CD4-positive, alpha-beta T cell treated with Interferon gamma for 1 hour (primary cell): ENCODE measurements around the gene ITIH3.

Experiments
- DNase-seq: peaks from one replicate; pipeline ENCODE4 v3.0.0-alpha.2; 2020

Gene ITIH3

GRCh38 chr3:52846432-52846965, 51.9 kb downstream of the ITIH3 start:
- no peak for DNase-seq

- DNase-seq = no peak
These were observed 52.6 kb downstream of the ITIH3 start for GRCh38 chr3:52847241-52847640.

- no peak for DNase-seq
These were observed 53.1 kb downstream of the ITIH3 start for GRCh38 chr3:52847726-52848125.

DNA sequence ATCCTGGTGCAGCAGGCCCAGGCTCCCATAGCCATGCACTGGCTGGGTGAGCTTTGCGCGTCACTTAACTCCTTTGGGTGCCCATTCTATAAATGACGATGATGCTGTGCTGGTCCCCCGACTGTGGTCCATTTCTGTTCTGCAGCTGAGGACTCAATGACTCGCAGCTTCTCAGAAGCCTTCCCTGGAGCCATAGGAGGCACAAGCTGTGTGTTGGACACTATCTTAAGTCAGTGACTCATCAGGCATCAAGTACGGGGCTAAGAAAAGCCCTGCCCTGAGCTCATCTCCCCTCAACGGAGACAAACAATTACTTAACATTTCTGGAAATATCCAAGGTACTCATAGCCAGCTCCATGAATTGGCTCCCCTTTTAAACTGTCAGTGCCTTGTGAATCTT, 54.0 kb downstream of the ITIH3 start:
- no peak for DNase-seq

GRCh38 chr3:52849656-52850055, 55.1 kb downstream of the ITIH3 start:
- DNase-seq = no peak

DNA sequence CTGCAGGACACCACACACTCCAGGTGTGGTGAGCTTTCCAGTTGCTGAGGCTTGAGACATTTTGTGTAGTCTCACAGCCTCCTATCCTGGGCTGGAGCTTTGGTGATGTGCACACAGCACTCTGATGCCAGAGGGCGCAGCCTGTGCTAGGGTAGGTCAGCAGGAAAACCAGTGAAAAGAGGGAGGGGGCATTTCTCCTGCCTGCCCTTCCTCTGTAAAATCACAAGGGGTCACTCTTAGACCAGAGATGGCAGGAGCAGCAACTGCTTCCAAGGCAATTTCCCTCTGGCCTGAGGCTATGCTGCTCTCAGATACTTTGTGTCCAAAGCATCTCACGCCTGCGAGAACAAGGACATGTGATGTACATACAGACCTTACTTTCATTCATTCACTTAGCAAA, 56.8 kb downstream of the ITIH3 start:
- DNase-seq = peak; percentile 9

DNA sequence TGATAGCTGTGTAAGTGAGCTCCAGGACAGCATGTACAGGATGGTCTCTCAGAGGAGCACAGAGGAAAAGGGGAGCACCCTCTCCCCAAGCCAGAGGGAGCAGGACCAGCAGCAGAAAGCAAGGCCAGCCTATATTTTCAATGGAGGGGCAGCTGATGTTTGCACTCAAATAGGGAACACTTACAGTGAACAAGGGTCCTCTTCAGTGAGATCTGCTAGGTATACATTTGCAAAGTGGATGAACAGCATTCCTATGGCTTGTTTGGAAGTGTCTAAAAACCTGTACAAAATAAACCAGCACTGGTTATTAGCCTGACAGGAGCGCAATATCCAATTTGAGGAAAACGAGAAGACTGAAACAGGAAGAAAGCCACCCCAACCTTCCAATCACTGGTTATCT, 57.8 kb downstream of the ITIH3 start:
- DNase-seq = no peak

DNA sequence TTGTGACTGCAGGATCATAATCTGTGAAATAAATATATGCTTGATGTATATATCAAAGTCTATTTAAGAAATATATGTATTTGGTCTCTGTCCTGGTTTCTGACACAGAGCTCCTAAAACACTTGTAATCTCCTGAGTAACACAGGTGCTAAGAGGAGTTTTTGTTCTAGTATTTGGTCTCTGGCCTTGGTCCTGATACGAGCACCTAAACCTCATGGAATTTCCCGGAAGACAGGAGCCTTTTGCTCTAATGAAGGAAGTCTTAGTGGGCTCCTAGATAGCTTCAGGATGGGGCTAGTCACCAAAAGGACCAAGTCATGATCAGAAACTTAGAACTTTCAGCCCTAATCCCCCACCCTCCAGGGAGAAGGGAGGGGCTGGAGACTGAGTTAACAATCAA, 59.4 kb downstream of the ITIH3 start:
- DNase-seq = no peak

- DNase-seq = no peak
These were observed 62.1 kb downstream of the ITIH3 start for GRCh38 chr3:52856666-52857065.

GRCh38 chr3:52857133-52857532, 62.5 kb downstream of the ITIH3 start:
- DNase-seq = no peak

DNA sequence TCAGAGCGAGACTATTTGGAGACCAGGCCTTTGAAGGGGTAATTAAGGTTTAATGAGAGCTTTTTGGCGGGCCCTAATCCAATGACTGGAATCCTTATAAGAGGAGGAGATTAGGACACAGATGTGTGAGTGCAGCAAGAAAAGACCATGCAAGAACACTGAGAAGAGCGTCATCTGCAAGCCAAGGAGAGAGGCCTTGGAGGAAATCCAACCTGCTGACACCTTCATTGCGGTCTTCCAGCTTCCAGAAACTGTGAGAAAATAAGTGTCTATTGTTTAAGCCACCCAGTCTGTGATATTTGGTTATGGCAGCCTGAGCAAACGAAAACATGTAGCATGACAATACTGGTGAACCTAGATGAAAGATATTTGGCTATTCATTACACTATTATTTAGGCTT, 63.3 kb downstream of the ITIH3 start:
- no peak for DNase-seq
